Kidney capillary endothelial cell (primary cell): ENCODE data around the gene STAC.
"Not testable (repeated sequence)": the region's sequence is repeated elsewhere in the genome, so short reads cannot be mapped to it uniquely, and the experiment has no call there.

Source experiments
- DNase-seq: peaks from one replicate; pipeline ENCODE4 v3.0.0-alpha.2; 2018; ENCODE audit warnings: low spot score

Gene STAC

GRCh38 chr3:36520241-36521006, 140.1 kb downstream of the STAC start:
- DNase-seq = no peak

GRCh38 chr3:36521007-36521379, 140.7 kb downstream of the STAC start:
- no peak for DNase-seq

GRCh38 chr3:36524560-36524959, 144.3 kb downstream of the STAC start:
- DNase-seq = no peak

- peak; percentile 36 for DNase-seq
Observed at GRCh38 chr3:36525115-36525801, 145.0 kb downstream of the STAC start.

GRCh38 chr3:36538136-36538749, 157.9 kb downstream of the STAC start:
- no peak for DNase-seq

GRCh38 chr3:36540888-36541518, 160.7 kb downstream of the STAC start:
- peak; percentile 53 for DNase-seq

GRCh38 chr3:36542186-36542585, 161.9 kb downstream of the STAC start:
- DNase-seq = no peak

GRCh38 chr3:36543276-36543997, 163.1 kb downstream of the STAC start:
- DNase-seq = no peak

- DNase-seq = no peak
Observed at GRCh38 chr3:36546226-36546625, 165.9 kb downstream of the STAC start.

- DNase-seq = no peak
Observed at GRCh38 chr3:36548712-36549111, 168.4 kb downstream of the STAC start.

GRCh38 chr3:36557021-36557707, 176.9 kb downstream of the STAC start:
- no peak for DNase-seq

- no peak for DNase-seq
Observed at GRCh38 chr3:36557708-36558421, 177.6 kb downstream of the STAC start.

GRCh38 chr3:36558961-36559360, 178.7 kb downstream of the STAC start:
- no peak for DNase-seq

GRCh38 chr3:36560685-36561084, 180.4 kb downstream of the STAC start:
- DNase-seq = no peak

- DNase-seq = no peak
Observed at GRCh38 chr3:36561601-36562000, 181.3 kb downstream of the STAC start.

- DNase-seq = no peak
Observed at GRCh38 chr3:36562945-36563344, 182.6 kb downstream of the STAC start.

GRCh38 chr3:36575241-36575640, 194.9 kb downstream of the STAC start:
- DNase-seq = no peak

GRCh38 chr3:36578418-36578817, 198.1 kb downstream of the STAC start:
- DNase-seq = not testable (repeated sequence)

- DNase-seq = no peak
Observed at GRCh38 chr3:36579746-36580145, 199.4 kb downstream of the STAC start.

- no peak for DNase-seq
Observed at GRCh38 chr3:36580716-36581115, 200.4 kb downstream of the STAC start.

- no peak for DNase-seq
Observed at GRCh38 chr3:36591959-36592358, 211.7 kb downstream of the STAC start.
